Measurements from ENCODE around the gene GPX7.

GPX7 gene

DNA sequence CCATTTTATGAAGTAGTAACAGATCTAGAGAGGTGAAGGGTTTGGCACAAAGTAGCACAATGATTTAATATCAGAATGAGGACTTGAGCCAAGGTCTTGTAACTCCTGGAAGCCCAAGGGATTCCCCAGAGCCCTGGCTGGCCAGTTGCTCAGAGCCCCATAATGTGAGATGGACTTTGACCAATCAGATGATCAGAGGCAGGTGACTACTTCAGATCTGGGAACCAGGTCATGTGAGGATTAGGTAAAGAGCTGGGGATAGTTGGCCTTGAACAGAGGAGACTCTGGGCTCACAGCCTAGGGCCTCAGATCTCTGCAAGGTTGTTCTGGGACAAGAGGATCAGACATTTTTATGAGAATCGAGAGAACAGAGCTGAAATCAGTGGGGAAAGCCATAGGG is 49.7 kb downstream of the GPX7 start:
- DNase-seq (ENCODE audit: low spot score): no peak
- in situ Hi-C loops (cut with MboI; ENCODE audit: low sequenced_read_pairs, unreplicated experiment): no loop called here
- TF ChIP-seq, protein P1, sequence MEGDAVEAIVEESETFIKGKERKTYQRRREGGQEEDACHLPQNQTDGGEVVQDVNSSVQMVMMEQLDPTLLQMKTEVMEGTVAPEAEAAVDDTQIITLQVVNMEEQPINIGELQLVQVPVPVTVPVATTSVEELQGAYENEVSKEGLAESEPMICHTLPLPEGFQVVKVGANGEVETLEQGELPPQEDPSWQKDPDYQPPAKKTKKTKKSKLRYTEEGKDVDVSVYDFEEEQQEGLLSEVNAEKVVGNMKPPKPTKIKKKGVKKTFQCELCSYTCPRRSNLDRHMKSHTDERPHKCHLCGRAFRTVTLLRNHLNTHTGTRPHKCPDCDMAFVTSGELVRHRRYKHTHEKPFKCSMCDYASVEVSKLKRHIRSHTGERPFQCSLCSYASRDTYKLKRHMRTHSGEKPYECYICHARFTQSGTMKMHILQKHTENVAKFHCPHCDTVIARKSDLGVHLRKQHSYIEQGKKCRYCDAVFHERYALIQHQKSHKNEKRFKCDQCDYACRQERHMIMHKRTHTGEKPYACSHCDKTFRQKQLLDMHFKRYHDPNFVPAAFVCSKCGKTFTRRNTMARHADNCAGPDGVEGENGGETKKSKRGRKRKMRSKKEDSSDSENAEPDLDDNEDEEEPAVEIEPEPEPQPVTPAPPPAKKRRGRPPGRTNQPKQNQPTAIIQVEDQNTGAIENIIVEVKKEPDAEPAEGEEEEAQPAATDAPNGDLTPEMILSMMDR (IDR thresholded peaks at IDR 0.05; ENCODE audit: borderline replicate concordance, control extremely low read depth, extremely low read depth, insufficient read depth, missing control alignments): no peak

- in situ Hi-C loops (cut with MboI; ENCODE audit: low sequenced_read_pairs, unreplicated experiment): no loop called here
- DNase-seq (ENCODE audit: low spot score): no peak
- TF ChIP-seq, protein P1 (IDR thresholded peaks at IDR 0.05; ENCODE audit: borderline replicate concordance, control extremely low read depth, extremely low read depth, insufficient read depth, missing control alignments): no peak
Measured at GRCh38 chr1:52653207-52653849, 51.2 kb downstream of the GPX7 start.

- no peak for DNase-seq (ENCODE audit: low spot score)
- TF ChIP-seq, protein P1 (IDR thresholded peaks at IDR 0.05; ENCODE audit: borderline replicate concordance, control extremely low read depth, extremely low read depth, insufficient read depth, missing control alignments): no peak
- in situ Hi-C loops (cut with MboI; ENCODE audit: low sequenced_read_pairs, unreplicated experiment): no loop called here
Measured at GRCh38 chr1:52654063-52654462, 51.9 kb downstream of the GPX7 start.

- in situ Hi-C loops (cut with MboI; ENCODE audit: low sequenced_read_pairs, unreplicated experiment): no loop called here
- TF ChIP-seq, protein P1 (IDR thresholded peaks at IDR 0.05; ENCODE audit: borderline replicate concordance, control extremely low read depth, extremely low read depth, insufficient read depth, missing control alignments): no peak
- DNase-seq (ENCODE audit: low spot score): no peak
Measured at GRCh38 chr1:52657702-52658101, 55.5 kb downstream of the GPX7 start.
